GM19238 (cell line): Measurements from ENCODE around the gene NEDD9.

Experiments
- DNase-seq: peaks from one replicate; pipeline ENCODE4 v3.0.0; 2011; ENCODE audit warnings: low spot score; ENCODE audit not compliant: insufficient read length

NEDD9 gene, protein sequence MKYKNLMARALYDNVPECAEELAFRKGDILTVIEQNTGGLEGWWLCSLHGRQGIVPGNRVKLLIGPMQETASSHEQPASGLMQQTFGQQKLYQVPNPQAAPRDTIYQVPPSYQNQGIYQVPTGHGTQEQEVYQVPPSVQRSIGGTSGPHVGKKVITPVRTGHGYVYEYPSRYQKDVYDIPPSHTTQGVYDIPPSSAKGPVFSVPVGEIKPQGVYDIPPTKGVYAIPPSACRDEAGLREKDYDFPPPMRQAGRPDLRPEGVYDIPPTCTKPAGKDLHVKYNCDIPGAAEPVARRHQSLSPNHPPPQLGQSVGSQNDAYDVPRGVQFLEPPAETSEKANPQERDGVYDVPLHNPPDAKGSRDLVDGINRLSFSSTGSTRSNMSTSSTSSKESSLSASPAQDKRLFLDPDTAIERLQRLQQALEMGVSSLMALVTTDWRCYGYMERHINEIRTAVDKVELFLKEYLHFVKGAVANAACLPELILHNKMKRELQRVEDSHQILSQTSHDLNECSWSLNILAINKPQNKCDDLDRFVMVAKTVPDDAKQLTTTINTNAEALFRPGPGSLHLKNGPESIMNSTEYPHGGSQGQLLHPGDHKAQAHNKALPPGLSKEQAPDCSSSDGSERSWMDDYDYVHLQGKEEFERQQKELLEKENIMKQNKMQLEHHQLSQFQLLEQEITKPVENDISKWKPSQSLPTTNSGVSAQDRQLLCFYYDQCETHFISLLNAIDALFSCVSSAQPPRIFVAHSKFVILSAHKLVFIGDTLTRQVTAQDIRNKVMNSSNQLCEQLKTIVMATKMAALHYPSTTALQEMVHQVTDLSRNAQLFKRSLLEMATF

DNA sequence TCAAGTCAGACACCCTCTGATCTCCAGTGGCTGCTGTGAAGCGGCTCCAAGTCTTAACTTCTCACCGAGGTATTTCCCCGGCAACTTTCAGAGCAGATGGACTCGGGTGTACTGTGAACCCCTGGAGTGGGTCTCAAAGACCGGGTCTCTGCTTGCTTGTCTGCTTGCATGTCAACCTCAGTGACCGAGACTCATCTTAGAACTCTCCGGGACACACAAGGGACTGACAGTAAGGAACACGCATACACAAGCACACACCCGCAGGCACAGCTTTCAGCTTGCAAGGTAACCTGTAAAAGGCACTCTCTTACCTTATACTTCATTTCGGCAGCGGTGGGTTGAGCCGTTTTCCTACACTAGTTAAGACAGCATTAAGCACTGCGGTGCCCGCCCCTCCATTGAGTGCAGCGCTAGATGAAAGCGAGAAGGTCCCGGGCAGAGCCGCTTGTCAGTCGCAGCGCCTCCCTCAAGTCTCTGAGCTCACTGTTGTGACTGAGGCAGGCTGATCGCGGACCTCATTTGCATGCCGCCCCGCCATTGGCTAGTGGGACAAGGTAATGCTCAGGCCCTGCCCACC is at the start of gene NEDD9:
Gene NEDD9, minus strand, starts transcription at position 476 of the 577 bp plus-strand sequence. Its CDS starts 153 bp downstream, at position 323.
- peak; percentile 94 for DNase-seq

GRCh38 chr6:11282245-11282644 is 49.8 kb upstream of the NEDD9 start:
- DNase-seq = no peak

DNA sequence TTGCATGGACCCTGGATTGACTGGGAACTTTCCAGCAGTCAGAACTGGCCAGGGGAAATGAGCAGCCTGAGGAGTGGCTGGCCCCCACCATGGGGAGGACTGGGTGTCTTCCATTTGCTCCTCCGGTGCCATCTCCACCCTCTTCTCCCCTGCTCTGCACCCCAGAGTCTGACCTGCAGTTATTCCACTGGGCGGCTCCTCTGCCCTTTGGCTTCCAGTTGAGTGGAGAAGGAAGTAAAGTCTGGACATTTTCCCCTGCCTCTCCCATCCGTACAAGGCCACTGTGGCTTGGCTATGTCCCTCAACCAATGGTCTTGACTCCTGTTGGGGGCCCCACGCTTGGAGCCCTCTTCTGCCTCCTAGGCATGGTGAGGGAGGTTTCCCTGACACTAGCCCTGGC is 47.9 kb upstream of the NEDD9 start:
- no peak for DNase-seq

GRCh38 chr6:11279284-11279689 is 46.8 kb upstream of the NEDD9 start:
- DNase-seq = no peak

DNA sequence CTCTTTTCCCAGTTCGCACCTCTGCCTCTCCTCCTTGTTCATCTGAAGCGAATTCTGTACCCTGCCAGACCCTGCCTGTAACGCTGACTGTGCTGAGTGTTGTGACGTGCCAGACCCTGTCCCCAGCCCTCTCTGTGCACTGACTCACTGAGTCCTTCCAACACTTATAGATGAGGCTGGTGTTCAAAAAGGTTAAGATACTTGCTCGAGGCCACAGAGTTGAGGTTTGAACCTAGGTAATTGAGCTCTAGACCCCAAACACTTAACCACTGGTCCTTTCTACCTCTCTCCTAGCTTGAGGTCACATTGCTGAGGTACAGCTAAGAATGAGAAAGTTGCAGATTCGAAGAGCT is 45.7 kb upstream of the NEDD9 start:
- no peak for DNase-seq

DNA sequence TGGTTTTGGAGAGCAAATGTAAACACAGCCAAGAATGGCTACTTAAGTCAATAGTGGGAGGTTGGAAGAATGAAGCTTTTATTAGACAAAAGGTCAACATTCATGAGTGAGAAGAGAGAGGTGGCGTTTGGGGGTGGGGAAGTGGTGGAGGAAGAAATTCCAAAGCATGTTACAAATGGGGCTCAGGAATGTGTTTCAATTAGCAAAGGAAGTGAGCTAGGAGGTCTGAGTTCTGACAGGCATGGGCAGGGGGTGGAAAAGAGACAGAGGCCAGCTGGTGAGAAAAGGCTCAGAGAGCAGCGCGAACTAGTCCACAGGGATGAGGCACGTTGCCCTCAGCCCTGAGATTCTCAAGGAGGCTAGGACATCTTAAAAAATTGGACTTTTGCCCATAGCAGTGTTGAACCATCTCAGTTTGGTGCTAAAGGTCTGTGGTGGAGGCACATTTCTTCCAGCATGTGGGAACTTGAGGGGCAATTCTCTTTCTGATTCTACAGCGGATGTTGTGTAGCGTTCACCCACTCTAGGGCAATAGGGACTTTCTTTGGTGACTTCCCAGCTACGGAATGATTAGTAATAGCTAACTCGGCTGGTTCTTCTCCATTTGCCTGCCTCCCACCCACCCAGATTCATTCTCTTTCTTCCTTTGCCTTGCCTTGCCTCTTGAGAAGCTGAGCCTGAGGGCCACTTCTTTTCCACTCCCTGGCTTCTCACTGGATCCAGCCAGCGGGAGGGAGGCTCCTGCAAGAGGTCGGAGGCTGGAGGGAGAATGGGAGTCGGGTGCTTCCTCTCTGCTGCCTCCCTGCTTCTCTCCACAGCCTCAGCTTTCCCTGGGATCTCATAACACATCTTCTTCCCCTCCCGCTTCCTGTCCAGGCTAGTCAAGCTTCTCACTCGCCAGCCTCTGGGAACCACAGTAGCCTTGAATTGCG is 45.1 kb upstream of the NEDD9 start:
- peak; percentile 40 for DNase-seq

DNA sequence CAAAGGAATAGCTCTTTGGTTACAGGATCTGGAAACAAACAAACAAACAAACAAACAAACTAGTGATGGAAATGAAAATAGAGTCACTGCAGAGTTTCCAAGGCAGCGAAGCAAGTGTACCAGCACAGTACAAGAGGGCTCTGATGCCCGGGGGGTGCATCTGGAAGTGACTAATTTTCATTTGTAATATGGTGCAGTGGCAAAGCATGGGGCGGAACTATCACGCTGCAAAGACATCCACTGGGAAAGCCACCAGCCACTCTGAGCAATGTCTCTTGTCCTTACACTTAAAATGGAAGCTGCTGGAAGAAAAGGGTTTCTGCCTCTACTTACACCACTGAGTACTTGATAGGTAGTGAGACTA is 44.4 kb upstream of the NEDD9 start:
- DNase-seq = no peak

- DNase-seq = no peak
Observed at GRCh38 chr6:11276228-11276627, 43.8 kb upstream of the NEDD9 start.

- peak; percentile 44 for DNase-seq
Observed at GRCh38 chr6:11275598-11275997, 43.1 kb upstream of the NEDD9 start.

GRCh38 chr6:11273406-11274065 is 41.1 kb upstream of the NEDD9 start:
- DNase-seq = no peak

DNA sequence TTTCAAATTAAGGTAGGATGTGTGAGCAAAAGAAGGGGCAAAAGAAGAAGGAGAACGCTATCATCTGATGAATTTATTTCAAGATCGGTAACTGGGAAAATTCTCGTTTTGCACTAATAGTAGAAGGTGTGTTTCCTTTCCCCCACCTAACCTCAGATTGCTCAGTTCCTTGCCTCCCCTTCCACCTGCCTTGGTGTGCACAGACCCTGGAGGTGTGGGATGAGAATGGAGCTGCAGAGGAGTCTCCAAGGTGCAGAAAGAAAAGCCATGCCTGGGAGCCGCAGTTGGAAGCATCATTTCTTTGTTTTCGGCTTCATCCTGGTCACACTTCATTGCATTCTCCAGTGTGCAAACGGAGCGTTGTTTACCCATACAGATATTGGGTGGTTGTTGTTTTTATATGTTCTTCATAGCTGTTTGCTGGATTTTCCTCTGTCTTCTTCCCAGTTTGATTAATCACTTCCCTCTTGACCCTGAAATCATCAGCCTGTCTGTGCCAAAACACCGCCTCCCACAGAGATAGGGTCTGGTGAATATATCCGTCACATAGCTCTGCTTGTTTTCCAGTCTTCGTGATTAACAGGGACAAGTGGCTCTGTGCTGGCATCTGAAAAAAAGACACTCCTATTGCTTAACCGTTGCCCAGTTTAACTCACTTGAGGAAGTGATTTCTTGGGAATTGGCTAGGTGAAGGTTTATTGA is 40.2 kb upstream of the NEDD9 start:
- DNase-seq = no peak

DNA sequence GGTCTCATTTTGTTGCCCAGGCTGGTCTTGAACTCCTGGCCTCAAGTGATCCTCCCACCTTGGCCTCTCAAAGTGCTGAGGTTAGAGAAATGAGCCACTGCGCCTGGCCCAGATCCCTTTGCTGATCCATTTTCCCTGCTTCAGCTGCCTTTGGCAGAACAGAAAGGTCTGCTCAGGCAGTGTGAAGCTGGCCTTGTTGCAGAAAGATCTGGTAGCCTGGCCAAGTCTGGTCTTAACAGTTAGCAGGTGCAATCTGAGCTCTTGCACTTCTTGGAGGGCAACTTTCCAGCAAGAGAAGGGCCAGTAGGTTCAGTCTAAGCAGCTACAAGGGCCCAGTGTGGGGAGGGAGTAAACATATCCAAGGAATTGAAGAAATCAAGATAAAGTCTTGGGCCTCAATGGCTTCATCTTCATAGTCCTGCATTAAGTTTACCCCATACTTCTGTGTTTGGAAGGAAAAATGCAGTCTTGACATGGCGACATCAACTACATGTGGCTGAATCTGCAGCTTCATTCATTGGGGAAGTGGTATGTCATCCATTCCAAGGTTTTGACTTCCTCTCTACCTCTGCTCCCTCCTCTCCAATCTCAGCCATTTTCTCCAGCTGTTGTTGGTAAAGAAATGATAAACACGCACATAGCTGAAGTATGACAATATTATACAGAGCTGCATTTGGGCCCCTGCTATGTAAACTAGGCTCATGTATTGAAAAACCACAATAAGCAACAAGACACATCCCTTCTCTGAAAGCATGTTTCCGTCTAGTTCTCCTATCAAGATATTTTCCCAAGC is 39.0 kb upstream of the NEDD9 start:
- DNase-seq = no peak

- DNase-seq = no peak
Observed at GRCh38 chr6:11270030-11271027, 37.9 kb upstream of the NEDD9 start.

GRCh38 chr6:11268978-11269377 is 36.5 kb upstream of the NEDD9 start:
- no peak for DNase-seq

GRCh38 chr6:11266926-11267325 is 34.5 kb upstream of the NEDD9 start:
- DNase-seq = no peak

GRCh38 chr6:11265932-11266331 is 33.5 kb upstream of the NEDD9 start:
- DNase-seq = no peak

- DNase-seq = no peak
Observed at GRCh38 chr6:11264100-11264499, 31.6 kb upstream of the NEDD9 start.

DNA sequence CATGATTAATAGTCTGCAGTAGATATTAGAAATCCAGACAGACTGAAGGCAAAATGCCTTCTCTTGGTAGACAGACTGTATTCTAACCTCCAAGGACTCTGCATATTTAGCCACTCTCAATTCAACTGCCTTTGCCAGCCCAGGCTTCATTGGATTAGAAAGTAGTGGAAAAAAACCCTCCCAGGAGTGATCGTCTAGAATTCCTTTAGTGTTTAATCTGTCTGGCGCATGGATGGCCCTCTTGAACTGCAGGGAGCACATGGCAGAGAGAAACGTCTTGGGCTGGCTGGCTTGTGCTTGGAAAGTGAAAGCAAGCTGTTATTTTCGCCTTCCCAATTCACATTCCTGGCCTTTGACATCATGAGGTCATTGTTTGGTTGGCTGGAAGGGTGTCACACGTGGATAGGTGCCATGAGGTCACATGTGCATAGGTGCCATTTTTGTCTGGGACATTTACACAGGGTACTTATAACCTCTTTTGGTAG is 30.9 kb upstream of the NEDD9 start:
- no peak for DNase-seq
